Memory B cell (primary cell): ENCODE results near the gene MAP3K21.

ENCODE experiments used
- ATAC-seq: fragments of 150-1000 bp; cut with Tn5 transposase; 2 replicates; pipeline ENCODE4 v1.10.0; 2021; ENCODE audit warnings: low read depth, mild to moderate bottlenecking, moderate library complexity
- DNase-seq, 2 donors: peaks; one replicate each; pipeline ENCODE4 v3.0.0; 2022; ENCODE audit warnings: low spot score in 2 of 2
- H3K27ac Mint-ChIP-seq: one replicate; pipeline ENCODE4 v1.8.0; 2022; ENCODE audit warnings: mild to moderate bottlenecking, moderate library complexity, mixed read lengths
- H3K27me3 Mint-ChIP-seq: one replicate; pipeline ENCODE4 v1.8.0; 2022; ENCODE audit warnings: mixed read lengths
- H3K36me3 Mint-ChIP-seq: one replicate; pipeline ENCODE4 v1.8.0; 2022; ENCODE audit warnings: mild to moderate bottlenecking, mixed read lengths
- H3K4me1 Mint-ChIP-seq: one replicate; pipeline ENCODE4 v1.8.0; 2022; ENCODE audit warnings: mixed read lengths
- H3K4me3 Mint-ChIP-seq: one replicate; pipeline ENCODE4 v1.8.0; 2022; ENCODE audit warnings: mild to moderate bottlenecking, moderate library complexity, mixed read lengths
- H3K9me3 Mint-ChIP-seq: one replicate; pipeline ENCODE4 v1.8.0; 2022; ENCODE audit warnings: mixed read lengths

Gene MAP3K21

DNA sequence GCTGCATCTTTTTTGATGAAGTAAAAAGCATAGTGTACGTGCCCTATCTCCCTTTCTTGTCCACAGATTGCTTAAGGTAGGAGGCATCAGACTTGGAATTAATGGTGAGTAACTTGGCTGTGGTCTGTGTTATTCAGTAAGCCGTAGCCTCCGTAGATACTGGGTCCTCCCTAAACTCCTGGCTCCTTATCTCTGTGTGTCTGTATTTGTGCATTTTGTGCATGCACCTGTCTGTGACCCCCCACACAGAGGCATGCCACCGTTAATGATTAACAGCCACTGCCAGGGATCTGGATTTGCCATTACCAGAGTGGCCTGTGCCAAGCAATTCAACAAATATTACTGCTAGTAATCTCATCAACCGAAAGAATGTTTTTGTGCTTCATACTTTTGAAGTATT lies 31.9 kb downstream of the MAP3K21 start:
- Mint-ChIP-seq H3K4me1 (peaks cover 11% of the 10 kb centered on the region), H3K36me3 (peaks cover 4% of the 10 kb centered on the region), H3K27me3 (peaks cover 3% of the 10 kb centered on the region), H3K4me3 (no peak overlapping the region), H3K27ac (no peak overlapping the region), H3K9me3 (peaks cover 2% of the 10 kb centered on the region)
- DNase-seq (no peak), ATAC-seq (no peak)

DNA sequence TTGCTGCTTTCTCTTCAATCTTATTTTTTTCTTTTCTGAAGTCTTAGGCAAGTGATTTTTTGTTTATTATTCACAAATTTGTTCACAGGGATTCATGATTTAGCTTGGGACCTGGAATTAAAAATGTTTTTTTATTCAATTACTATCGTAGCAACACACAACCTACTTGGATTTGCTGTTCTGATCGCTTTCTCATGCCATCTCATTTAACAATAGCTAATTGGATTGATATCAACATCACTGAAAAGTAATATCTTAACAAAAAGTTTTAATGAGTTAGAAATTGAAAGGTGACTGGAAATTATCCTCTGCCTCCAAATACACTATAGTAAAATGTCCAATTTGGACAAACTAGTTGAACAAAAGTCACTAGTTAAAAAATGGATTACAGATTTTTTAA lies 32.4 kb downstream of the MAP3K21 start:
- ATAC-seq (no peak), DNase-seq (no peak)
- H3K27me3 Mint-ChIP-seq = peaks cover 3% of the 10 kb centered on the region
- H3K36me3 Mint-ChIP-seq = peaks cover 4% of the 10 kb centered on the region
- H3K27ac Mint-ChIP-seq = no peak overlapping the region
- H3K9me3 Mint-ChIP-seq = peaks cover 2% of the 10 kb centered on the region
- no peak overlapping the region for H3K4me3 Mint-ChIP-seq
- peaks cover 11% of the 10 kb centered on the region for H3K4me1 Mint-ChIP-seq

GRCh38 chr1:233360525-233361102 lies 33.1 kb downstream of the MAP3K21 start:
- Mint-ChIP-seq H3K36me3 (peaks cover 4% of the 10 kb centered on the region), H3K4me1 (peaks cover 11% of the 10 kb centered on the region), H3K4me3 (no peak overlapping the region), H3K9me3 (peaks cover 2% of the 10 kb centered on the region), H3K27me3 (peaks cover 3% of the 10 kb centered on the region), H3K27ac (no peak overlapping the region)
- DNase-seq (no peak), ATAC-seq (no peak)

- Mint-ChIP-seq H3K4me1 (peaks cover 5% of the 10 kb centered on the region), H3K4me3 (no peak overlapping the region), H3K9me3 (no peaks in the 10 kb centered on the region), H3K36me3 (no peaks in the 10 kb centered on the region), H3K27me3 (no peaks in the 10 kb centered on the region), H3K27ac (no peak overlapping the region)
- ATAC-seq (no peak), DNase-seq (no peak)
Observed at GRCh38 chr1:233361876-233362275, 34.4 kb downstream of the MAP3K21 start.

DNA sequence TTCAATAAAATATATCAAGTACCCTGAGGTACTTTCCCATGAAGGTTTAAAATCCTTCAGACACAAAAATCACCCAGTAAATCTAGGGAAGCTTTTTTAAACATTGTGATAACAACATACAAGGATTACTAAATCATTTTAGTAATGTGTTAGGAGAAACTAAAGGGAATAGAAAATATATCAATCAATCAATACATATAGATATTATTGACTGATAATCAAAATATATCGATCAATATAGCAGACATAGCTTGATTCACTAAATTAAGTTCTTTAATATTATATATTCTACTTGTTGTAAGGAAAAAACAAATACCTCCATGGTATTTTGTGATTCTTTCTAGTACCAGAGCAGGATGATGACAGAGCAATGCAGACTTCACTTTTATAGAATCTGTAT lies 35.2 kb downstream of the MAP3K21 start:
- ATAC-seq (no peak), DNase-seq (no peak)
- Mint-ChIP-seq H3K27ac (no peak overlapping the region), H3K36me3 (no peaks in the 10 kb centered on the region), H3K4me3 (no peak overlapping the region), H3K9me3 (no peaks in the 10 kb centered on the region), H3K27me3 (no peaks in the 10 kb centered on the region), H3K4me1 (peaks cover 3% of the 10 kb centered on the region)

DNA sequence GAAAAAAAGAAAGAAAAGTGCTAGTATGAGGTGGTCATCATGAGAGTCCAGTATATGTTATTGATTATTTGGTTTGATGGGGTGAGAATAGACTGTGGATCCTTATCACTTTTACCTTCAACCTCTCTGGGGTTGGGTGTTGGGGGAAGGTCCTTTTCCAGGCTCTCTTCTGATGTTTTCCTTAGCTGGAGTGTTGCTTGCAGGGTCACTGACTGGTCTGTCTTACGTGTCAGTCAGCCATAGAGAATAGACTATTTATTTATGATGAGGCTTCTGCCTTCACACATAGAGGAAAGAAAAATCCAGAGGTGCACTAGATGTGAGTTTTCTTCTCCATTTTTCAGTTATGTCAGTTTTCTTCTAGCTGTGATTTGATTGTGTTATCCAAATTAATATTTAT lies 36.5 kb downstream of the MAP3K21 start:
- H3K4me3 Mint-ChIP-seq = no peak overlapping the region

DNA sequence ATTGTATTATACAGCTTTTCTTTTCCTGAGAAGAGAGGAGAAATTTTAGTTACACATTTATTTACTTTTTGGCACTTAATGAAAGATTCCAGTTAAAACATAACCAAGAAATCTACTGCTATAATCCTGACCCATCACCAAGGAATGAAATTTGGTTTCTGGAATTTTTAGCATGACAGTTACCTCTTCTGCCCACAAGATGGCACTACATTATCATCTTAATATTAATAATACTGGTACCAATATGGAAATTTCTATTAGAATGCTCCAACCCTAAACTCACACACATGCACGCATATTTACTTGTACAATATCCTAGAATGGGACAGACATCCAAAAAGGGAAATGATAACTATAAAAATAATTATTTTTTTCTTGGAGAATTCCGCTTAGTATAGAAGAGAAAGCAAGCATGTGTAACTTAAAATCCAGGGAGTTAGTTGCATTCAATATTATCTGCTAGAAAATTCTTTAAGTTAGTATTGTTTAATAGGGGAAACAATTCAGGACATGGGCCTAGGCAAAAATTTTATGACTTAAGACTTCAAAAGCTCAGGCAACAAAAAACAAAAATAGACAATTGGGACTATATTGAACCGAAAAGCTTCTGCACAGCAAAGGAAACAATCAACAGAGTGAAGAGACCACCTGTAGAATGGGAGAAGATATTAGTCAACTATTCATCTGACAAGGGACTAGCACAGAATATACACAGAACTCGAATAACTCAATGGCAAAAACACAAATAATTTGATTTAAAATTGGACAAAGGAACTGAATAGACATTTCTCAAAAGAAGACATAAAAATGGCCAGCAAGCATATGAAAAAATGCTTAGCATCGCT lies 37.4 kb downstream of the MAP3K21 start:
- no peak overlapping the region for H3K27ac Mint-ChIP-seq
- no peaks in the 10 kb centered on the region for H3K36me3 Mint-ChIP-seq
- no peaks in the 10 kb centered on the region for H3K9me3 Mint-ChIP-seq
- H3K27me3 Mint-ChIP-seq = no peaks in the 10 kb centered on the region
- ATAC-seq (no peak), DNase-seq (no peak)
- H3K4me1 Mint-ChIP-seq = no peaks in the 10 kb centered on the region
- H3K4me3 Mint-ChIP-seq = no peak overlapping the region

More for the DNA sequence above, 36.5 kb downstream of the MAP3K21 start:
- no peak for ATAC-seq
- Mint-ChIP-seq H3K9me3 (no peaks in the 10 kb centered on the region), H3K36me3 (no peaks in the 10 kb centered on the region), H3K27me3 (no peaks in the 10 kb centered on the region), H3K27ac (no peak overlapping the region), H3K4me1 (no peaks in the 10 kb centered on the region)
- no peak for DNase-seq

GRCh38 chr1:233366575-233366974 lies 39.1 kb downstream of the MAP3K21 start:
- Mint-ChIP-seq H3K4me3 (no peak overlapping the region), H3K27me3 (no peaks in the 10 kb centered on the region), H3K36me3 (no peaks in the 10 kb centered on the region), H3K4me1 (no peaks in the 10 kb centered on the region), H3K9me3 (no peaks in the 10 kb centered on the region), H3K27ac (no peak overlapping the region)
- ATAC-seq = no peak
- no peak for DNase-seq

DNA sequence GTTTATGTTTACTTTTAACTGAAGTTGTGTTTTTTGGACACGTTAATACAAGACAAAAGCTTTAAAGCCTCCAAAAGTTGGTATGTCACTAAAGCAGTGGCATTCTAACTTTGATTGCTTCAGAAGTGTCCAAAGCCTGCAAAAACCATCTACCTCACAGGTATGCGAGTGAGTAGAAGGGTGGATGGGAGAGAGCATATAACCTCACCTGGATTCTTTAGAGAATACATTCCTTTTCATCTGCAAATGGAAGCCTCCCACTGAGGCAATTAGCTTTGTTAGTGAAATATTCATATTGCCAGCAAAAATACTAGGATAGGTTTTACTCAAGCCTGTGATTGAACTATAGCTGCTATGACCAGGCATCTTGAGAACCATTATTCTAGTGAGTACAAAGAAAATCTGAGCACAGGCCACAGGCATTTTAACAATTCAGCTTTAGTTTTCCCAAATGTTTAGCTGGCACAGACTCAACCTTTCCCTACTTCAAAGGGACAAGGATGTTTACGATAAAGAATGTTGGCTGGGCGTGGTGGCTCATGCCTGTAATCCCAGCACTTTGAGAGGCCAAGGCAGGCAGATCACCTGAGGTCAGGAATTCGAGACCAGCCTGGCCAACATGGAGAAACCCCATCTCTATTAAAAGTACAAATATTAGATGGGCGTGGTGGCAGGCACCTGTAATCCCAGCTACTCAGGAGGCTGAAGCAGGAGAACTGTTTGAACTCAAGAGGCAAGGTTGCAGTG lies 39.7 kb downstream of the MAP3K21 start:
- Mint-ChIP-seq H3K36me3 (no peaks in the 10 kb centered on the region), H3K27me3 (no peaks in the 10 kb centered on the region), H3K9me3 (no peaks in the 10 kb centered on the region), H3K4me3 (no peak overlapping the region), H3K4me1 (no peaks in the 10 kb centered on the region), H3K27ac (no peak overlapping the region)
- no peak for DNase-seq
- ATAC-seq = no peak

GRCh38 chr1:233368106-233368788 lies 40.7 kb downstream of the MAP3K21 start:
- H3K9me3 Mint-ChIP-seq = no peaks in the 10 kb centered on the region
- DNase-seq (no peak), ATAC-seq (no peak)
- no peaks in the 10 kb centered on the region for H3K27me3 Mint-ChIP-seq
- no peak overlapping the region for H3K4me3 Mint-ChIP-seq
- no peak overlapping the region for H3K27ac Mint-ChIP-seq
- H3K36me3 Mint-ChIP-seq = no peaks in the 10 kb centered on the region
- no peaks in the 10 kb centered on the region for H3K4me1 Mint-ChIP-seq

- ATAC-seq = no peak
- no peak overlapping the region for H3K27ac Mint-ChIP-seq
- no peaks in the 10 kb centered on the region for H3K4me1 Mint-ChIP-seq
- H3K36me3 Mint-ChIP-seq = peaks cover 2% of the 10 kb centered on the region
- no peaks in the 10 kb centered on the region for H3K27me3 Mint-ChIP-seq
- no peak for DNase-seq
- H3K9me3 Mint-ChIP-seq = no peaks in the 10 kb centered on the region
- no peak overlapping the region for H3K4me3 Mint-ChIP-seq
Observed at GRCh38 chr1:233368789-233369130, 41.2 kb downstream of the MAP3K21 start.

GRCh38 chr1:233372218-233373120 lies 44.9 kb downstream of the MAP3K21 start:
- Mint-ChIP-seq H3K9me3 (no peaks in the 10 kb centered on the region), H3K4me1 (no peaks in the 10 kb centered on the region), H3K36me3 (peaks cover 2% of the 10 kb centered on the region), H3K27ac (no peak overlapping the region), H3K4me3 (no peak overlapping the region), H3K27me3 (no peaks in the 10 kb centered on the region)
- no peak for DNase-seq
- ATAC-seq = no peak

DNA sequence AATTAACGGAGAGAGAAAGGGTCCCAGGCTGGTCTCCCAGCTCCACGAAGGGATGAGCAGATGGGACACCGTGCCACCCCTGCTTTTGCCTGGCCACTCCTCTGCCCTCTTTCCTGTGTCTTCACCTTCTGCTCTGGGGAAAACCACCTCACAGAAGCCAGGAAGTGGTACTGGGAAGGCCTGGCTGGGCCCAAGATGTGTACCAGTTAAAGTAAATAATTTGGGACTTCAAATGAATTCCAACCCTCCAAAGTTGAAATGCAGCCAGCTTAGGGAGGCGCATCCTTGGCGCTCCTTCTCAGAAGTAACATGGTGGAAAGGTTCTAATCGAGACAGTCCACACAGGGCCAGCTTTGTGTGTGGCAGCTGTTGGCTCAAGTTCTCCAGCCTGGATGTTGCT lies 45.7 kb downstream of the MAP3K21 start:
- Mint-ChIP-seq H3K27ac (no peak overlapping the region), H3K27me3 (no peaks in the 10 kb centered on the region), H3K4me1 (peaks cover 2% of the 10 kb centered on the region), H3K36me3 (peaks cover 2% of the 10 kb centered on the region), H3K9me3 (no peaks in the 10 kb centered on the region), H3K4me3 (no peak overlapping the region)
- no peak for ATAC-seq
- no peak for DNase-seq
